ENCODE data around the gene GATAD2B.
"Not testable (repeated sequence)": the region's sequence is repeated elsewhere in the genome, so short reads cannot be mapped to it uniquely, and the experiment has no call there.

DNA sequence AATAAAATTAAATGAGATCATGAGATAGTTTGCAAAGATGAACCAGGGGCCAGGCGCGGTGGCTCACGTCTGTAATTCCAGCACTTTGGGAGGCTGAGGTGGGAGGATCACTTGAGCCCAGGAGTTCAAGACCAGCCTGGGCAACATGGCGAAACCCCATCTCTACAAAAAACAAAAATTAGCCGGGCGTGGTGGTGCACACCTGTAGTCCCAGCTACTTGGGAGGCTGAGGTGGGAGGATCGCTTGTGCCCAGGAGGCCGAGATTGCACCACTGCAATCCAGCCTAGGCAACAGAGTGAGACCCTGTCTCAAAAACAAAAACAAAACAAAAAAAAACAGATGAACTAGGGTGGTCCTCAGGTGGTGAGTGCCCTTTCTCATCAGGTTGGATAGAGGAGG, 140.1 kb downstream of the GATAD2B start:
- not testable (repeated sequence) for TF ChIP-seq ETV6 (CRISPR knock-in tag; IDR thresholded peaks at IDR 0.05); FOXP4 (CRISPR knock-in tag; IDR thresholded peaks at IDR 0.05); ATF3 (CRISPR knock-in tag; conservative IDR thresholded peaks at IDR 0.05); MAX (CRISPR knock-in tag; IDR thresholded peaks at IDR 0.05); ZNF263 (CRISPR knock-in tag; IDR thresholded peaks at IDR 0.05; ENCODE audit: low read depth); TEAD4 (CRISPR knock-in tag; IDR thresholded peaks at IDR 0.05); NR1H2 (CRISPR knock-in tag; IDR thresholded peaks at IDR 0.05); USF2 (CRISPR knock-in tag; IDR thresholded peaks at IDR 0.05); ZNF512 (CRISPR knock-in tag; IDR thresholded peaks at IDR 0.05; ENCODE audit: borderline replicate concordance); FOXK1 (CRISPR knock-in tag; IDR thresholded peaks at IDR 0.05); SOX15 (CRISPR knock-in tag; IDR thresholded peaks at IDR 0.05)
- TF ChIP-seq, protein P1, sequence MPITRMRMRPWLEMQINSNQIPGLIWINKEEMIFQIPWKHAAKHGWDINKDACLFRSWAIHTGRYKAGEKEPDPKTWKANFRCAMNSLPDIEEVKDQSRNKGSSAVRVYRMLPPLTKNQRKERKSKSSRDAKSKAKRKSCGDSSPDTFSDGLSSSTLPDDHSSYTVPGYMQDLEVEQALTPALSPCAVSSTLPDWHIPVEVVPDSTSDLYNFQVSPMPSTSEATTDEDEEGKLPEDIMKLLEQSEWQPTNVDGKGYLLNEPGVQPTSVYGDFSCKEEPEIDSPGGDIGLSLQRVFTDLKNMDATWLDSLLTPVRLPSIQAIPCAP (CRISPR knock-in tag; IDR thresholded peaks at IDR 0.05): not testable (repeated sequence)
- TF ChIP-seq, protein P2, sequence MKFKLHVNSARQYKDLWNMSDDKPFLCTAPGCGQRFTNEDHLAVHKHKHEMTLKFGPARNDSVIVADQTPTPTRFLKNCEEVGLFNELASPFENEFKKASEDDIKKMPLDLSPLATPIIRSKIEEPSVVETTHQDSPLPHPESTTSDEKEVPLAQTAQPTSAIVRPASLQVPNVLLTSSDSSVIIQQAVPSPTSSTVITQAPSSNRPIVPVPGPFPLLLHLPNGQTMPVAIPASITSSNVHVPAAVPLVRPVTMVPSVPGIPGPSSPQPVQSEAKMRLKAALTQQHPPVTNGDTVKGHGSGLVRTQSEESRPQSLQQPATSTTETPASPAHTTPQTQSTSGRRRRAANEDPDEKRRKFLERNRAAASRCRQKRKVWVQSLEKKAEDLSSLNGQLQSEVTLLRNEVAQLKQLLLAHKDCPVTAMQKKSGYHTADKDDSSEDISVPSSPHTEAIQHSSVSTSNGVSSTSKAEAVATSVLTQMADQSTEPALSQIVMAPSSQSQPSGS (CRISPR knock-in tag; IDR thresholded peaks at IDR 0.05; ENCODE audit: borderline replicate concordance, low read depth): not testable (repeated sequence)
- TF ChIP-seq, protein P3, sequence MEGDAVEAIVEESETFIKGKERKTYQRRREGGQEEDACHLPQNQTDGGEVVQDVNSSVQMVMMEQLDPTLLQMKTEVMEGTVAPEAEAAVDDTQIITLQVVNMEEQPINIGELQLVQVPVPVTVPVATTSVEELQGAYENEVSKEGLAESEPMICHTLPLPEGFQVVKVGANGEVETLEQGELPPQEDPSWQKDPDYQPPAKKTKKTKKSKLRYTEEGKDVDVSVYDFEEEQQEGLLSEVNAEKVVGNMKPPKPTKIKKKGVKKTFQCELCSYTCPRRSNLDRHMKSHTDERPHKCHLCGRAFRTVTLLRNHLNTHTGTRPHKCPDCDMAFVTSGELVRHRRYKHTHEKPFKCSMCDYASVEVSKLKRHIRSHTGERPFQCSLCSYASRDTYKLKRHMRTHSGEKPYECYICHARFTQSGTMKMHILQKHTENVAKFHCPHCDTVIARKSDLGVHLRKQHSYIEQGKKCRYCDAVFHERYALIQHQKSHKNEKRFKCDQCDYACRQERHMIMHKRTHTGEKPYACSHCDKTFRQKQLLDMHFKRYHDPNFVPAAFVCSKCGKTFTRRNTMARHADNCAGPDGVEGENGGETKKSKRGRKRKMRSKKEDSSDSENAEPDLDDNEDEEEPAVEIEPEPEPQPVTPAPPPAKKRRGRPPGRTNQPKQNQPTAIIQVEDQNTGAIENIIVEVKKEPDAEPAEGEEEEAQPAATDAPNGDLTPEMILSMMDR (IDR thresholded peaks at IDR 0.05): not testable (repeated sequence)

Measured in WTC11 (cell line).